NCI-H2081 (cell line): ENCODE results near the gene MCTP1.
"Not testable (repeated sequence)": the region's sequence is repeated elsewhere in the genome, so short reads cannot be mapped to it uniquely, and the experiment has no call there.

ENCODE experiments used
- DNase-seq, 2 experiments: peaks; one replicate each; lab custom pipeline; 2025; lab: John Stamatoyannopoulos, UW

MCTP1 gene

GRCh38 chr5:95252801-95253200 lies 32.1 kb downstream of the MCTP1 start:
- no peak for DNase-seq

GRCh38 chr5:95251185-95251584 lies 33.7 kb downstream of the MCTP1 start:
- no peak for DNase-seq

- no peak for DNase-seq
Observed at GRCh38 chr5:95244479-95244878, 40.4 kb downstream of the MCTP1 start.

DNA sequence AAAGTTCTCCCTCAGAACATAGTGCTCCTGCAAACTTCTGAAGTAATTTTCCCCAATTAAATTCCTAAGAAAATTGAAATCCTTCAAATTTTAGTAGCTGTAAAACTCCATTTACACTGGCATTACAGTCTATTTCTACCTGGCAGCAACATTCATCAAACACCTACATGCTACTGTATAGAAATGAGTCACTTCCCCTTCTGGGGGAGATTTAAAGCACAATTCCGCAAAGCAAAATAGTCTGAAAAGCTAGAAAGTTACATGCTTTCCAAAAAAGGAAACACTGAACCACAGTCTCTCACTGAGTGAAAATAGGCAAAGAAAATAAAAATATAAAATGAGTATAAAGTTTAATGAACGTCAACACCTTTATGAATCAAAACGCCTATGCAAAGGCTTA lies 43.3 kb downstream of the MCTP1 start:
- no peak for DNase-seq

- no peak for DNase-seq
Observed at GRCh38 chr5:95241161-95241560, 43.7 kb downstream of the MCTP1 start.

- no peak for DNase-seq
Observed at GRCh38 chr5:95238560-95239325, 46.2 kb downstream of the MCTP1 start.

- DNase-seq: no peak
Observed at GRCh38 chr5:95237324-95237723, 47.6 kb downstream of the MCTP1 start.

- no peak for DNase-seq
Observed at GRCh38 chr5:95235439-95235982, 49.4 kb downstream of the MCTP1 start.

GRCh38 chr5:95229646-95230045 lies 55.2 kb downstream of the MCTP1 start:
- no peak for DNase-seq

GRCh38 chr5:95224701-95225459 lies 60.0 kb downstream of the MCTP1 start:
- no peak for DNase-seq

DNA sequence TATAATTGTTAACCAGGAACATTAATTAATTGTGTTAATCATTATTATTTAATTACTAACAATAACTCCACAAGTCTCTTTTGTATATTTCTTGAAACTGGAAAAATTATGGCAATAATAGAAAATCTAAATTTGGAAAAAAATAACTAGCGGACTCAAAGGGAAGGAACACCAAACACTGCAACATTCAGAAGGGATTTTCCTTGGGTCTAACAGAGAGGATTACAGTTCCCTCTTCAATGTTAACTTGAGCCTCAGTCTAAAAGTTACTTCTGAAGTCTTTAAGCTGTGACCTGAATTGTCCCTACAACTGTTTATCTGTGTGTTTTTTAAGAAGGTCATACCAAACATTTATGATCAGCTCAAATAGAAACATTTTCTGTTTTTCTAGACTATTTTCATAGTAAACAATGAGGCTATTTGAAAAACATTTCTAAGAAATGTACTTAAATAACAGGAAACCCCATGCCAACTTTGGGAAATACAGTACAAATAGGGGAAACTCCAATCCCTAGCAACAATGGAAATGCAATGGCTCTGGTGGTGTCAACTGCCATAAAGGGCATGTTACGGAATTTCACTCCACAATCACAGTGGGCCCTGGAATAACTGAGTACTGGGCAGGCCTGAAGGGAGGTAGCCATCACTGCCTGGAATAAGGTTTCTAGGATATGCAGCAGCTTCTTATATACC lies 61.2 kb downstream of the MCTP1 start:
- no peak for DNase-seq

DNA sequence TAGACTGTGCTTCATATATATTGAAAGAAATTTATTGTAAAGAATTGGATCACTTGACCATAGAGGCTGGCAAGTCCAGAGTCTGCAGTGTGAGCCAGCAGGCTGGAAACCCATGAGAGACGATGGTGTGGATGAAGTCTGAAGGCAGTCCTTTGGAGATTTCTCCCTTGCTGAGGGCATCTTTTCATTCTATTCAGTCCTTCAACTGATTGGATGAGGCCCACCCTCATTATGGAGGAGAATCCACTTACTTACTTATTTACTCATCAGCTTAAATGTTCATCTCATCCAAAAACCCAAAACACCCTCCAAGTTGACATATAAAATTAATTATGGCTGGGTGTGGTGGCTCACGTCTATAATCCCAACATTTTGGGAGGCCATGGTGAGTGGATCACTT lies 62.1 kb downstream of the MCTP1 start:
- DNase-seq: no peak

- no peak for DNase-seq
Observed at GRCh38 chr5:95221234-95221633, 63.7 kb downstream of the MCTP1 start.

GRCh38 chr5:95220381-95220780 lies 64.5 kb downstream of the MCTP1 start:
- DNase-seq: no peak

DNA sequence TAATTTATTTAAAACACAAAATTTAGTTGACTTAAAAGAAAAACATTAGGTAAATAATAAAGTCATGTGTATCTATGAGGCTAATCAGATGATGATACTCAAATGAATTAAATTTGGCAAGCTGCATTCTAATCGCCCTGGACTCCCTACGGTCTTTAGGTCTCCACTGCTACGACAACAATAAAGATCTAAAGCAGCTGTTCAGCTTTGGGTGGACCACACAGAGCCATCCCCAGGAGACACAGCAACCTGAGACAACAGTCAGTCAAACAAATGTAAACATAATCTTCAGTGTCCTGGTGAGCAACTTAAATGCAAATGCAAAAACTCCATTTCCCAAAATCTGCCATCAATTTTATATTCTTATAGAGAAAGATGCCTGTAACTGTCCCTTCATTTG lies 65.5 kb downstream of the MCTP1 start:
- DNase-seq: peak; percentile 4 to 22

DNA sequence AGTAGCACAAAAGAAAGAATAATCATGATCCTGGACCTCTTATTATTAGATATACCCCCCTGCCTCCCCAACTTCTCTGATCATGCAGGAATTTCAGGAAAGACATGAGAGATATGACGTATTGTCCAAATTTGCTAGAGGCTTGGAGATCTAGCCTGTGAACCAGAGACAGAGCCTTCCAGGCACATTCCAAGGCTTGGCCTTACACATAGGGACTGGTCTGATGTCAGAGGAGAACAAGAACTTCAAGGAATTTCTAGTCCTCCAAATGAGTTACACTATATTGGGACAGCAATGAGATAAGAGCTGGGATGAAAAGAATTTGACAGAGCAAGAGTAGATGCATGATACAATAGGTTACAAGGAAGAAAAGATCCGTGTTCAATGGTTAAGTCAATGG lies 67.0 kb downstream of the MCTP1 start:
- no peak for DNase-seq

DNA sequence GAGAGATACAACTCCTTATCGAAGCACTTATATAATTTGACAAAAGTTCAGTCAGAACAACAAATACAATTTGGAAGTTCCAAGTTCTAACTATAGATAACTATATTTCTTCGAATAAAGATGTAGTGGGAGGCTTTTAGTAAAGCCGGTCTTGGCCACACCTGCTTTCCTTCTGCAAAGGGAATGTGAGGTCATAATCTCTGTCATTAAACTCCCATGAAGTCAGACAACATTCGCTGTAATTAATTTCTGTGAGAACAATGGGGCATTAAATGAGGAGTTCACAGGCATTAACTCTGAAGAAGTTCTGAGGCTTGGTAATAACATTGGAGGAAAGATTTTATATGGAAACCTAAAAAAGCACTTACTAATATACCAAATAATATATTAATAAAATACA lies 67.5 kb downstream of the MCTP1 start:
- DNase-seq: no peak

DNA sequence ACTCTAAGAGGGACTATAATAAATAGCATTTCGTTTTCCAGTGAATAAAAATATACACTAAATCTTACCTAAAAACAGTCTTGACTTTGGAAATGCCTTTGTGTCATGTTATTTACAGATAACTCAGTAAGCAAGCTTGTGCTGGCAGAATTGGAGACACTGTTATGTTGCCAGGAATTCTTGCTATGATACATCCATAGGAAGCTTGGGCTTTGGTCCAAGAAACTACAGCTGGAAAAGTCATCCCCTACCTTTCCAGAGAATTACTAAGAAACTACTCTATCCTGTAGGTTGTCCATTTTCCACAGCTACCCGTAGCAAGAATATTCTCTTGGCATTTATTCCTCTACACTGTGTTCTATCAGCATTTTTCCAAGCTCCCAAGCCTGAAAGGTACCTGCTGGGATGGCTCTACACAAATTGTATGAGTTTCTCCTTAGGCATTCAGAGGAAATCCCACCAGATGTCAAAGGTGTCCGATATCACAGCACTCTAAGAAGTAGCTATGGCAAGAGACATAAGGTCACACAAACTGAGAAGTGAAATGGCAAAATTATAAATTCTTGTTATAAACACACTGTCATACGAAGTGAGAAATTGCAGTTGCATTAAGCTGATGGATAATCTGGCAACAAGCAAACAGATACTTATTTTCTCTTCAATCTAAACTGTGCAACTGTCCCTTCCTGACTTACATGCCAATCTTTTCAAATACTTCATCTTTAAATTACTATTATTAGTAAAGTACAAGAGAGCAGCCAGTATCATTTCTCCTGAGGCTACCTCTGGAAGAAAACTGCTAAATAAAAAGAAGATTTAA lies 68.5 kb downstream of the MCTP1 start:
- DNase-seq: no peak

DNA sequence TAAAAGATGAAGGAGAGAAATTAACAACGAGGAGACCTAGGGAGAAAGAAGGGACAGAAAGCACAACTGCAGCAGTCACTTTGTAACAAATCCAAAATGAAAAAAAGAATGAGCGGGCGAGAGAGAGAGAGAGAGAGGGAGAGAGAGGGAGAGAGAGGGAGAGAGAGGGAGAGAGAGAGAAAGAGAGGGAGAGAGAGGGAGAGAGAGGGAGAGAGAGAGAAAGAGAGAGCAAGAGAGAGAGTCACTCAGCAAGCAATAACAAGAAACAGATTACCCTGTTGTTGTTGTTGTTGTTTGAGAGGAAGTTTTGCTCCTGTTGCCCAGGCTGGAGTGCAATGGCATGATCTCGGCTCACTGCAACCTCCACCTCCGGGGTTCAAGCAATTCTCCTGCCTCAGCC lies 77.1 kb downstream of the MCTP1 start:
- DNase-seq: not testable (repeated sequence)

- no peak for DNase-seq
Observed at GRCh38 chr5:95194856-95195255, 90.0 kb downstream of the MCTP1 start.

- DNase-seq: no peak
Observed at GRCh38 chr5:95191330-95191729, 93.6 kb downstream of the MCTP1 start.

GRCh38 chr5:95184924-95185323 lies 100.0 kb downstream of the MCTP1 start:
- DNase-seq: no peak
